ENCODE measurements around the gene CTAGE15.
"Not testable (repeated sequence)": the region's sequence is repeated elsewhere in the genome, so short reads cannot be mapped to it uniquely, and the experiment has no call there.

DNA sequence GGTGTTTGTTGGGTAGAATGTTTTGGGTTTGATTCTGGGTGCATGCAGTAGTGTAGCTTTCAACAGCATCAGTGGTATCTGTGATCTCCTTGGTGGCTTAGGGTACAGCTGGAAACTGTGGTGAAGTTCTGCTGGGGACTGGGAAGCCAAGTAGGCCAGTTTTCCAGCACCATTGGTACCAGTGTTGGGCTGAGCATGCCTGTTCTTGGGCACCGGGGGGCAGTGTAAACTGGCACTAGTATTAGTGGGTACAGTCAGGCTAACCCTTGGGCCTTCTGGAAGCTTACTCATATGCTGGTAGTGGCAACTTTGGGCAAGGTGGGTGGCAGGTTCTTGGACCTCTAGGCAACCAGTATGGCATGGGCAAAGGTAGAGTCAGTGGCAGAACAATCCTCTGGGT, 15.6 kb upstream of the CTAGE15 start:
- not testable (repeated sequence) for TF ChIP-seq CTCF (IDR thresholded peaks at IDR 0.05; ENCODE audit: poor library complexity); EZH2phosphoT487 (IDR thresholded peaks at IDR 0.05; ENCODE audit: low read depth, severe bottlenecking, unreplicated experiment)

Data from hepatocyte (in vitro differentiated cells).